HuH-7 (cell line): ENCODE measurements around the gene RBX1.

ENCODE experiments used
- DNase-seq: peaks from one replicate; pipeline ENCODE4 v3.0.0; 2011; ENCODE audit warnings: low spot score

The RBX1 gene

DNA sequence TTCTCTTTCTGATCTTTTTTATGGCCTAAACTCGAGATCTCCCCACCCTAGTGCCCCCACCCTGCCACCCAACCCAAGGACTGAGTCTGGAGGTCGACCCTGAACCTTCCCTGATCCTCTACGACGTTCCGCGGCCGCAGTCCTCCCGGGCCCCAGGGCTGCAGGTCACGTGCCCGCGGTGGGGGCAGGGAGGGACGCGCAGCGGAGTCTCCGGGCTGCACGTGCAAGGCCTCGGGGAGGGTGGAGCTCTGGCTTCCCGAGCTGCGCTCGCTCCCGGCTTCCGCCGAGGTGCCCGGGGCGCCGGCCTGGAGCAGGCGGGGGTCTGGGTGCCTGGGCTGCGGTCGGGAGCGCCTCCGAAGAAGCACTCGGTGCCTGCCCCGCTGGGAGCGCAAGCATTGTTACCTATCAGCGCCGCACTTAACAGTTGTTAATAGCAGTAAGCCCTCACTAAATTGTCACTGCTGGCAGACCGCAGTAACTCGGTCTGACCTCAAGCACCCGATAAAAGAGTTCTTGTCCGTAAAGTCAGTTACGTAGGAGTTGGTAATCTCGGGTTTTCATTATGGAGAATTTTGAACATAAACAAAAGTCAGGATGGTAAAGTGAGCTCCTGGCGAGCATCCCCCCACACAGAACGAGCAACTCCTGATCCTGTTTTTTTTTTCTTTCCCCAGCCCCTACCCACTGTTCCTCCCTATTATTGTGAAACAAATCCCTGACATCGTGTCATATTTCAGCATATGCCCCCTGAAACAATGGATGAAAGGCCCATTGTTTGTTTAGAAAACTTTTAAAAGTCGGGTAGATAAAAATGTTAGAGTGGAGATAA is 71.5 kb downstream of the RBX1 start:
- DNase-seq, result peak; percentile 90
